ENCODE data around the gene CNOT3.

CNOT3 gene

DNA sequence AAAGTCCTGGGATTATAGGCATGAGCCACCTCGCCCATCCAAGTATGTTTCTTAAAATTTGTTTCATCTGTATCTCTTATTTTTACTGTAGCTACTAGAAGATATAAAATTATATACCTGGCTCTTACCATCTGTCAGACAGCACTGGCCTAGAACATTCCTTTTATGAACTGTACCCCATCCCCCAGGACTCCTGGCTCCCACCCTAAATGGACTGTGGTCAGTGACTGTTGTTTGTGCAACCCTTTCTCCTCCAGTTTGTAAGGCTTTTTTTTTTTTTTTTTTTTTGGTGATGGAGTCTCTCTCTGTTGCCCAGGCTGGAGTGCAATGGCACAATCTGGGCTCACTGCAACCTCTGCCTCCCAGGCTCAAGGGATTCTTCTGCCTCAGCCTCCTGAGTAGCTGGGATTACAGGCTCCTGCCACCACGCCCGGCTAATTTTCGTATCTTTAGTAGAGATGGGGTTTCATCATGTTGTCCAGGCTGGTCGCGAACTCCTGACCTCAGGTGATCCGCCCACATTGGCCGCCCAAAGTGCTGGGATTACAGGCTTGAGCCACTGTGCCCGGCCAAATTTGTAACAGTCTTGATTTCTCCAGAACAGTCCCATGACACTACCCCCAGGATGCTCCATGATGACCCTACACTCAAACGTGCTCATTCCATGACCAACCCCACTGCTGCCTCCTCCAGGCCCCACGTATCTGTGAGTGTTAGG is 32.4 kb upstream of the CNOT3 start:
- peaks cover 16% of the 10 kb centered on the region for H3K79me2 ChIP-seq
- H2AFZ ChIP-seq = no peak overlapping the region
- no peak overlapping the region for H3K27ac ChIP-seq
- H3K9ac ChIP-seq = no peak overlapping the region
- H3K9me3 ChIP-seq (ENCODE audit: control insufficient read depth, low read length) = no peaks in the 10 kb centered on the region
- no peak overlapping the region for H3K4me3 ChIP-seq (ENCODE audit: low read depth, low read length)
- no peaks in the 10 kb centered on the region for H3K36me3 ChIP-seq (ENCODE audit: control insufficient read depth, insufficient read depth, low read length)
- H3K4me2 ChIP-seq (ENCODE audit: low read length) = no peak overlapping the region
- no peaks in the 10 kb centered on the region for H3K27me3 ChIP-seq (ENCODE audit: control insufficient read depth, insufficient read depth, low read length)
- TF ChIP-seq, protein P1, sequence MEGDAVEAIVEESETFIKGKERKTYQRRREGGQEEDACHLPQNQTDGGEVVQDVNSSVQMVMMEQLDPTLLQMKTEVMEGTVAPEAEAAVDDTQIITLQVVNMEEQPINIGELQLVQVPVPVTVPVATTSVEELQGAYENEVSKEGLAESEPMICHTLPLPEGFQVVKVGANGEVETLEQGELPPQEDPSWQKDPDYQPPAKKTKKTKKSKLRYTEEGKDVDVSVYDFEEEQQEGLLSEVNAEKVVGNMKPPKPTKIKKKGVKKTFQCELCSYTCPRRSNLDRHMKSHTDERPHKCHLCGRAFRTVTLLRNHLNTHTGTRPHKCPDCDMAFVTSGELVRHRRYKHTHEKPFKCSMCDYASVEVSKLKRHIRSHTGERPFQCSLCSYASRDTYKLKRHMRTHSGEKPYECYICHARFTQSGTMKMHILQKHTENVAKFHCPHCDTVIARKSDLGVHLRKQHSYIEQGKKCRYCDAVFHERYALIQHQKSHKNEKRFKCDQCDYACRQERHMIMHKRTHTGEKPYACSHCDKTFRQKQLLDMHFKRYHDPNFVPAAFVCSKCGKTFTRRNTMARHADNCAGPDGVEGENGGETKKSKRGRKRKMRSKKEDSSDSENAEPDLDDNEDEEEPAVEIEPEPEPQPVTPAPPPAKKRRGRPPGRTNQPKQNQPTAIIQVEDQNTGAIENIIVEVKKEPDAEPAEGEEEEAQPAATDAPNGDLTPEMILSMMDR (IDR thresholded peaks at IDR 0.05) = no peak
- no peaks in the 10 kb centered on the region for H3K4me1 ChIP-seq

DNA sequence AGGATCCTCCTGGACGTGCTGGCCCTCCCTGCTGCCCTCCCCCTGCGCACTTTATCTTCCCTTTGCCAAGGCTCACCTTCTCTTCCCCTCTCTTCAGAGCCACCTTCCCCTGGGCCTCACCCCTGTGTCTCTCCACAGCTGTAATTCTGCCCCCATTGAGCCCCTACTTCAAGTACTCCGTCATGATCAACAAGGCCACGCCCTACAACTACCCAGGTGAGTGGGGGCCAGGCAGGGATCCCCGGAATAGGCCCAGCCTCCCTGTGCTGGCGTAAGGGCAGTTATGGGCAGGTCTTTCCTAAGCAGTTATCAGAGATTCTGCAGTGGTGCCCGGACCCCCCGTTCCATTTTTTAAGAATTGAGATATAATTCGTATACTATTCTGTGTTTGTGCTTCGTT is 31.8 kb upstream of the CNOT3 start:
- no peak overlapping the region for H2AFZ ChIP-seq
- no peak overlapping the region for H3K9ac ChIP-seq
- no peaks in the 10 kb centered on the region for H3K9me3 ChIP-seq (ENCODE audit: control insufficient read depth, low read length)
- TF ChIP-seq, protein P1 (IDR thresholded peaks at IDR 0.05) = no peak
- H3K27ac ChIP-seq = no peak overlapping the region
- no peaks in the 10 kb centered on the region for H3K27me3 ChIP-seq (ENCODE audit: control insufficient read depth, insufficient read depth, low read length)
- H3K4me1 ChIP-seq = no peaks in the 10 kb centered on the region
- no peaks in the 10 kb centered on the region for H3K36me3 ChIP-seq (ENCODE audit: control insufficient read depth, insufficient read depth, low read length)
- no peak overlapping the region for H3K4me3 ChIP-seq (ENCODE audit: low read depth, low read length)
- H3K79me2 ChIP-seq = peaks cover 16% of the 10 kb centered on the region
- no peak overlapping the region for H3K4me2 ChIP-seq (ENCODE audit: low read length)

DNA sequence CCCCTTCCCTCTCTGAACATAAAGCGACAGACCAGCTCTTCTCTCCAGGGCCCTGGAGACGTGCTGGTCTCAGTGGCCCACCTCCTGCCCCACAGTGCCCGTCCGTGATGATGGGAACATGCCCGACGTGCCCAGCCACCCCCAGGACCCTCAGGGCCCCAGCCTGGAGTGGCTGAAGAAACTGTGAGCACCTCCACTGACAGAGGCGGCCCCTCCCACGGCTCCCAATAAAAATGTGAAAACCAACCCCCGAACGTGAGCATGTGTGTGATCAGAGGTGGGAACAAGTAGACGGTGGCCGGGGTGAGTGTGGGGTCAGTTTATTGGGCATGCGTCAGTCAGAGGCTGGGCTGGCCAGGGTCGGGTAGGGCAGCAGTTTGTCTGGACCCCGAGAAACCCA is 30.8 kb upstream of the CNOT3 start:
- Histone ChIP-seq H3K36me3 (ENCODE audit: control insufficient read depth, insufficient read depth, low read length) (no peaks in the 10 kb centered on the region), H3K9ac (no peak overlapping the region), H2AFZ (no peak overlapping the region), H3K4me1 (no peaks in the 10 kb centered on the region), H3K79me2 (peaks cover 16% of the 10 kb centered on the region), H3K27ac (no peak overlapping the region), H3K4me2 (ENCODE audit: low read length) (no peak overlapping the region), H3K4me3 (ENCODE audit: low read depth, low read length) (no peak overlapping the region), H3K9me3 (ENCODE audit: control insufficient read depth, low read length) (no peaks in the 10 kb centered on the region), H3K27me3 (ENCODE audit: control insufficient read depth, insufficient read depth, low read length) (no peaks in the 10 kb centered on the region)
- TF ChIP-seq, protein P1 (IDR thresholded peaks at IDR 0.05) = no peak

DNA sequence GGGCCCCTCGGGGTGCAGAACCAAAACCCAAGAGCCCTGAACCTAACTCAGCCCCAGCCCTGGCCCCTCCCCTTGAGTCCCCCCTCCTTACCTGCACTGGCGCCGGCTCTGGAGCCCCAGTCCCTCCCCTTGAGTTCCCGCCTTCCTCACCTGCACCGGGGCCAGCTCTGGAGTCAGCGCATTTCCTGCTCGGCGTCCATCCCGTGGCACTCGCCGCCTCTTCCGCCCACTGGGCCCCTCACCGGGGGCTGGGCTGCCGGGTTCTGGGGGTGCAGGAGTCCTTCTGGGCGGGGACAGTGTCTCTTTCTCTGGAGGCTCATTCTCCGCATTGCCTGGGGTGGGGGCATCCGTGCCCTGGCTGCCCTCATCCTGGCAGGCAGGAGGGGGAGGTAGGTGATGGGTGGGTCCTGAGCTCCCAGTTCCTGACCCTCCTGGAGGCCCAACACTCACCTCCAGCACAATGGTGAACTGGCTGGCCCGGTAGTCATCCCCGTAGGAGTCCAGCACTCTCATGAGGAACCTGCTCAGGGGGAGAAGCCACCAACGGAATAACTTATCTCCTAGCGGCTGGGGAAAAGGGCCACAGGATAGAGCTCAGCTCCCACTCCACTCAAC is 29.6 kb upstream of the CNOT3 start:
- no peaks in the 10 kb centered on the region for H3K27me3 ChIP-seq (ENCODE audit: control insufficient read depth, insufficient read depth, low read length)
- H3K4me3 ChIP-seq (ENCODE audit: low read depth, low read length) = no peak overlapping the region
- no peak overlapping the region for H3K9ac ChIP-seq
- H2AFZ ChIP-seq = no peak overlapping the region
- H3K27ac ChIP-seq = no peak overlapping the region
- peaks cover 13% of the 10 kb centered on the region for H3K79me2 ChIP-seq
- TF ChIP-seq, protein P1 (IDR thresholded peaks at IDR 0.05) = no peak
- no peaks in the 10 kb centered on the region for H3K36me3 ChIP-seq (ENCODE audit: control insufficient read depth, insufficient read depth, low read length)
- H3K4me1 ChIP-seq = no peaks in the 10 kb centered on the region
- no peak overlapping the region for H3K4me2 ChIP-seq (ENCODE audit: low read length)
- H3K9me3 ChIP-seq (ENCODE audit: control insufficient read depth, low read length) = no peaks in the 10 kb centered on the region

DNA sequence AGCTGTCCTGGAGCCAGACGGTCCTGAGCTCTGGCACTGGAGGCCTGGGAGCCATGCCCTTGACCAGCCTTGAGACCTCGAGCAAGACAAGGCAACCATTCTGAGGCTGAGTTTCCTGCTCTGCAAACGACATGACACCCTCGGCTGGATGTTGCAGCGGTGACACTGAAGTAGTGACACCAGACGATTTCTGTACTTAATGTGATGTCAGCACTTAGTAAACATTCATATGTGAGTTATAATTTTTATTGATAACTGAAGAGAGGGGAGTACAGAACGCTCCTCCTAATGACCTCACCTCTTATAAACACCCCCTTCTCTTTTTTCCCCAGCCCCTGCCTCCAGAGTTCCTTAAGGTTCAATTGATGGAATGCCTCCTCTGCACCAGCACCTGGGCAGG is 29.1 kb upstream of the CNOT3 start:
- H3K9me3 ChIP-seq (ENCODE audit: control insufficient read depth, low read length) = no peaks in the 10 kb centered on the region
- no peaks in the 10 kb centered on the region for H3K4me1 ChIP-seq
- no peaks in the 10 kb centered on the region for H3K27me3 ChIP-seq (ENCODE audit: control insufficient read depth, insufficient read depth, low read length)
- peaks cover 8% of the 10 kb centered on the region for H3K79me2 ChIP-seq
- H3K9ac ChIP-seq = no peak overlapping the region
- no peak overlapping the region for H2AFZ ChIP-seq
- no peak overlapping the region for H3K4me3 ChIP-seq (ENCODE audit: low read depth, low read length)
- H3K4me2 ChIP-seq (ENCODE audit: low read length) = no peak overlapping the region
- TF ChIP-seq, protein P1 (IDR thresholded peaks at IDR 0.05) = no peak
- H3K36me3 ChIP-seq (ENCODE audit: control insufficient read depth, insufficient read depth, low read length) = no peaks in the 10 kb centered on the region
- no peak overlapping the region for H3K27ac ChIP-seq

All from parathyroid adenoma (tissue), 2 donors.